ENCODE measurements around the gene SLC18A2. TPM values are rescaled to one million over a fixed set of nuclear protein-coding genes. Genes with fewer than 3 reads are reported as not detected.

SLC18A2 gene
- total and polyA plus RNA-seq, 8 donors: 0.39 to 25.5 (median 1.9) TPM

- no peak for TF ChIP-seq CTCF (IDR thresholded peaks at IDR 0.05)
- peaks cover 0 to 8% (median 4%) of the 10 kb centered on the region in 4 donors for H3K27me3 ChIP-seq
- H3K4me1 ChIP-seq: no peaks in the 10 kb centered on the region
- H3K36me3 ChIP-seq: no peaks in the 10 kb centered on the region
- intact Hi-C loops (cut with DNase I): no loop called here
- no peak overlapping the region for H3K27ac ChIP-seq
- ATAC-seq: no peak
- DNase-seq: no peak
- 70 to 88% methylated on average over 1 of the region's 1 CpG for WGBS, 2 donors
- H3K9me3 ChIP-seq: no peaks in the 10 kb centered on the region
- H3K4me3 ChIP-seq: no peak overlapping the region
- FAIRE-seq: no peak
Observed at GRCh38 chr10:117212176-117212575, 28.7 kb upstream of the SLC18A2 start.

DNA sequence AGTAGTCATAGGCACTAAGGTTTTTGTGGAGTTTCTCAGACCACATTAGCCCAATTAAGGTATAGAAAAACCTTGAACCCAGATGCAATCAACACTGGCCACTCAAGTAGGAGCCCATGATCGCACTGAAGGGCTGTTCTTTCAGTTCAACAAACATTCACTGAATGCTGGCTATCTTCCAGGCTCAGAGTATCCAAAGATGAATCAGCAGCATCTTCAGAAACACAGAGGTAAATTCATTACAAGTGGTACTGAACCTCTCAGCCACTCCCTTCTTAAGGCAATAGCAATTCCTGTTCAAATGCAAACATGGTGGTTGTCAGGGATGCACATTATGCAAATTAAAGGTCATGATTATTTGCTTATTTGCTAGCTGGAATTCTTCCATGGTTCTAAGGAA lies 26.5 kb upstream of the SLC18A2 start:
- Histone ChIP-seq H3K27ac (no peak overlapping the region), H3K4me1 (no peaks in the 10 kb centered on the region), H3K4me3 (no peak overlapping the region), H3K9me3 (no peaks in the 10 kb centered on the region), H3K27me3 (peaks cover 0 to 8% (median 4%) of the 10 kb centered on the region in 4 donors), H3K36me3 (no peaks in the 10 kb centered on the region)
- no peak for FAIRE-seq
- intact Hi-C loops (cut with DNase I): no loop called here
- DNase-seq: no peak
- 63 to 81% methylated on average over 1 of the region's 1 CpG for WGBS, 2 donors
- TF ChIP-seq CTCF (IDR thresholded peaks at IDR 0.05): no peak
- no peak for ATAC-seq

DNA sequence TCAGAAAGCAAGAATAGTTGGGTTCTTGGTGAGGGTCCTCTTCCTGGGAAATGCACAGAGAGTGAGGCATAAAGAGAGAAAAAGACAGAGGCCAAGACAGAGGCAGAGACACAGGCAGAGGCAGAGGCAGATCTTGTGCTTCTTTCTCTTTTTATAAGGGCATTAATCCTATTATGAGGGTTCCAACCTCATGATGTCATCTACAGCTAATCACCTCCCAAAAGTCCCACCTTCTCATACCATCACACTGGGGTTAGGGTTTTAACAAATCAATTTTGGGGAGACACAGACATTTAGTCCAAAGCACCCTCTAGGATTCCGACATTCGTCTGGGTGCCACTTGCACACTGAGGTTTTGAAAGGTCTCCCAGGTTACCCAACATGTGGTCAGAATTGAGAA lies 25.8 kb upstream of the SLC18A2 start:
- Histone ChIP-seq H3K27ac (no peak overlapping the region), H3K27me3 (peaks cover 0 to 8% (median 4%) of the 10 kb centered on the region in 4 donors), H3K9me3 (no peaks in the 10 kb centered on the region), H3K36me3 (no peaks in the 10 kb centered on the region), H3K4me1 (no peaks in the 10 kb centered on the region), H3K4me3 (no peak overlapping the region)
- no peak for TF ChIP-seq CTCF (IDR thresholded peaks at IDR 0.05)
- intact Hi-C loops (cut with DNase I): no loop called here
- DNase-seq: no peak
- ATAC-seq: no peak
- 62 to 84% methylated on average over 2 of the region's 2 CpGs for WGBS, 2 donors
- FAIRE-seq: no peak

GRCh38 chr10:117216028-117216427 lies 24.9 kb upstream of the SLC18A2 start:
- ATAC-seq (no peak), DNase-seq (no peak), FAIRE-seq (no peak)
- H3K27me3 ChIP-seq: peaks cover 0 to 8% (median 4%) of the 10 kb centered on the region in 4 donors
- WGBS, 2 donors: 44 to 53% methylated on average over 15 of the region's 15 CpGs
- no peak for TF ChIP-seq CTCF (IDR thresholded peaks at IDR 0.05)
- H3K27ac ChIP-seq: no peak overlapping the region
- H3K4me1 ChIP-seq: no peaks in the 10 kb centered on the region
- peak overlapping the region in 1 of 4 donors; percentile 56 for H3K4me3 ChIP-seq
- H3K36me3 ChIP-seq: no peaks in the 10 kb centered on the region
- intact Hi-C loops (cut with DNase I): no loop called here
- H3K9me3 ChIP-seq: no peaks in the 10 kb centered on the region

DNA sequence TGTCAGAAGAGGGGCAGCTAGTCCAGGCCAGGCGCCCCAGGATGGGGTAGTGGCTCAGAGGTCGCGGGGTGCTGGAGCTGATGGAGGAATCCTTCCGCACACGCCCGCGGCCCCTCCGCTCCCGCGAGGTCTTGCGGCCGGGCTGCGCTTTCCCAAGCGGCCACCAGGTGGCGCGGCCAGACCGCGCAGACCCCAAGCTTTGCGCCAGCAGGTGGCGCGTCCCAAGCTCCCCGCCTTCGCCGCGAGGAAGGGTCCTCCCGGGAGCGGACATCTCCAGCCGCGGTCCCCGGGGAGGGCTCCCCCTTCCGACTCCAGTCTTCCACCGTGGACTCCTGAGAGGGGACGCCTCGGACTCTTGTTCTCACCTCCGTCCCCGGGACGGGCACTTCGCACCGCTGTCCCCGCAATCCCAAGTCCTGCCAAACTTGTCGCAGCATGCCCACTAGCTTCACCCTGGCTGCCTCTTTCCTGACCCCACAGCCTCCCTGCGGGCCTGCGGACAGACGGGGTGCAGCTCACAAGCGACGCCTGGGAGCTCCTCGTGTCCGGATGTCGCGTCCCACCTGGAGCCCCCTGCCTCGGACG lies 24.2 kb upstream of the SLC18A2 start:
- no peaks in the 10 kb centered on the region for H3K36me3 ChIP-seq
- 0 to 1% methylated on average over 49 to 52 of the region's 52 CpGs for WGBS, 2 donors
- ATAC-seq (peak; percentile 92 to 97 (median 96)), FAIRE-seq (no peak), DNase-seq (peak; percentile 56 to 93 (median 80))
- H3K27ac ChIP-seq: no peak overlapping the region
- H3K27me3 ChIP-seq: peaks cover 0 to 8% (median 4%) of the 10 kb centered on the region in 4 donors
- no peaks in the 10 kb centered on the region for H3K9me3 ChIP-seq
- intact Hi-C loops (cut with DNase I): no loop called here
- TF ChIP-seq CTCF (IDR thresholded peaks at IDR 0.05): peak; percentile 100
- peak overlapping the region; percentile 2 to 56 (median 31) for H3K4me3 ChIP-seq
- no peaks in the 10 kb centered on the region for H3K4me1 ChIP-seq

Data from pancreas (tissue), 10 donors.